HCT116 (cell line): ENCODE results near the gene EIF3K. TPM values are rescaled to one million over a fixed set of nuclear protein-coding genes. Genes with fewer than 3 reads are reported as not detected.
"Not testable (repeated sequence)": the region's sequence is repeated elsewhere in the genome, so short reads cannot be mapped to it uniquely, and the experiment has no call there.

Source experiments
- ATAC-seq: fragments of 200-7000 bp; cut with Tn5 transposase; 2 replicates; pipeline ENCODE4 v1.9.1; 2020; ENCODE audit warnings: mild to moderate bottlenecking, moderate library complexity
- BruUV-seq: library from RNA; stranded (reverse); fragments of 400-500 nt; replicated peaks from 2 replicates; lab custom pipeline; 2021; lab: Mats Ljungman, UMichigan
- CTCF ChIA-PET: fragments of 300-600 bp; sonication (Branson Sonifier 250); formaldehyde crosslinking; loops from one replicate; lab custom pipeline; 2021; ENCODE audit warnings: antibody characterized with exemption; lab: Charles Lee
- POLR2A ChIA-PET: fragments of 300-600, 350-600 bp; sonication (Branson Sonifier 250); formaldehyde crosslinking; loops from one replicate; lab custom pipeline; 2021; ENCODE audit warnings: antibody characterized with exemption; lab: Charles Lee
- RAD21 ChIA-PET, 2 experiments: fragments of 300-600 bp; sonication (Branson Sonifier 250); formaldehyde crosslinking; loops; one replicate each; lab custom pipeline; 2023; ENCODE audit warnings: low total read pairs in 2 of 2; ENCODE audit not compliant: uncharacterized antibody in 2 of 2, unreplicated experiment in 2 of 2, low non-redundant PET in 1 of 2; lab: Charles Lee
- DNase-seq: peaks from one replicate; pipeline ENCODE4 v3.0.0-alpha.2; 2010; ENCODE audit warnings: low read depth, low spot score
- H2AFZ ChIP-seq: fragments of 200-600 bp; shearing (Covaris generic), sonication (generic); 2 replicates; pipeline ENCODE4 v1.6.1; 2017; ENCODE audit warnings: low read depth, mixed run types, mixed read lengths, antibody characterized with exemption, low read length; ENCODE audit not compliant: poor library complexity, severe bottlenecking
- H3K27ac ChIP-seq: 2 replicates; pipeline ENCODE4 v1.5.1; 2012; ENCODE audit warnings: low read depth, low read length
- H3K27me3 ChIP-seq: fragments of 200-600 bp; sonication (generic); 2 replicates; pipeline ENCODE4 v1.6.1; 2016; ENCODE audit warnings: mixed run types, low read length, mixed read lengths; ENCODE audit not compliant: insufficient read depth
- H3K36me3 ChIP-seq, 2 experiments: fragments of 200-500 bp in 1 of 2; fragments of 200-600 bp in 1 of 2; sonication (Bioruptor generic) in 1 of 2; sonication (generic) in 1 of 2; 2 replicates each; pipeline versions ENCODE4 v1.5.1 to v1.6.1; 2014 to 2016; ENCODE audit warnings: low read length in 2 of 2, inconsistent platforms in 1 of 2, mixed read lengths in 1 of 2, mixed run types in 1 of 2; ENCODE audit not compliant: insufficient read depth in 2 of 2, control insufficient read depth in 1 of 2
- H3K4me1 ChIP-seq, 2 experiments: fragments of 200-600 bp in 1 of 2; sonication (generic) in 1 of 2; 2 replicates each; pipeline versions ENCODE4 v1.5.1 to v1.6.1; 2012 to 2017; ENCODE audit warnings: low read length in 2 of 2, inconsistent platforms in 1 of 2, mild to moderate bottlenecking in 1 of 2, mixed read lengths in 1 of 2, mixed run types in 1 of 2, moderate library complexity in 1 of 2; ENCODE audit not compliant: insufficient read depth in 2 of 2, control insufficient read depth in 1 of 2
- H3K4me2 ChIP-seq: fragments of 200-600 bp; sonication (generic); 2 replicates; pipeline ENCODE4 v1.6.1; 2017; ENCODE audit warnings: mixed run types, low read length, mixed read lengths
- H3K4me3 ChIP-seq, 2 experiments: fragments of 200-600 bp in 1 of 2; sonication (generic) in 1 of 2; replicated peaks in 1 of 2; 2 replicates each; pipeline ENCODE4 v1.5.1; 2011 to 2016; ENCODE audit warnings: low read length in 2 of 2, control low read depth in 1 of 2, low read depth in 1 of 2, mild to moderate bottlenecking in 1 of 2, mixed read lengths in 1 of 2, mixed run types in 1 of 2
- H3K79me2 ChIP-seq: fragments of 200-600 bp; sonication (generic); 2 replicates; pipeline ENCODE4 v1.6.1; 2017; ENCODE audit warnings: mild to moderate bottlenecking, mixed run types, low read length, moderate library complexity, mixed read lengths; ENCODE audit not compliant: insufficient read depth
- H3K9ac ChIP-seq: fragments of 200-600 bp; sonication (generic); 2 replicates; pipeline ENCODE4 v1.6.1; 2016; ENCODE audit warnings: low read length, mixed read lengths
- H3K9me2 ChIP-seq: fragments of 200-600 bp; sonication (generic), shearing (Covaris generic); 2 replicates; pipeline ENCODE4 v1.6.1; 2017; ENCODE audit warnings: mixed run types, mild to moderate bottlenecking, moderate library complexity; ENCODE audit not compliant: insufficient read depth
- H3K9me3 ChIP-seq, 2 experiments: fragments of 200-500 bp in 1 of 2; fragments of 200-600 bp in 1 of 2; sonication (Bioruptor generic) in 1 of 2; sonication (generic) in 1 of 2; 2 replicates each; pipeline ENCODE4 v1.6.1; 2014 to 2017; ENCODE audit warnings: low read length in 2 of 2, mixed read lengths in 2 of 2, inconsistent platforms in 1 of 2, low read depth in 1 of 2, mild to moderate bottlenecking in 1 of 2, mixed run types in 1 of 2, moderate library complexity in 1 of 2; ENCODE audit not compliant: control insufficient read depth in 1 of 2, insufficient read depth in 1 of 2
- H4K20me1 ChIP-seq: fragments of 200-600 bp; sonication (generic), shearing (Covaris generic); 2 replicates; pipeline ENCODE4 v1.6.1; 2017; ENCODE audit warnings: mixed run types, mild to moderate bottlenecking, moderate library complexity; ENCODE audit not compliant: insufficient read depth
- CTCF ChIP-seq, 3 experiments: fragments of 200-600 bp in 1 of 3; sonication (generic) in 1 of 3; IDR thresholded peaks in 2 of 3; conservative IDR thresholded peaks in 1 of 3; 2 replicates each; pipeline ENCODE4 v1.5.1; 2012 to 2017; ENCODE audit warnings: low read depth in 2 of 3, low read length in 2 of 3, antibody characterized with exemption in 1 of 3, borderline replicate concordance in 1 of 3, control low read depth in 1 of 3, mild to moderate bottlenecking in 1 of 3, mixed read lengths in 1 of 3, mixed run types in 1 of 3, moderate library complexity in 1 of 3; ENCODE audit not compliant: insufficient read depth in 1 of 3
- EGR1 ChIP-seq: IDR thresholded peaks from 2 replicates; pipeline ENCODE4 v1.6.1; 2012; ENCODE audit warnings: low read depth
- ELF1 ChIP-seq: IDR thresholded peaks from 2 replicates; pipeline ENCODE4 v1.6.1; 2012; ENCODE audit warnings: low read depth, borderline replicate concordance
- EZH2phosphoT487 ChIP-seq: fragments of 200-600 bp; IDR thresholded peaks from 2 replicates; pipeline ENCODE4 v1.6.1; 2018; ENCODE audit warnings: antibody characterized with exemption, borderline replicate concordance
- JUND ChIP-seq: IDR thresholded peaks from 2 replicates; pipeline ENCODE4 v1.6.1; 2012
- POLR2AphosphoS5 ChIP-seq: IDR thresholded peaks from 2 replicates; pipeline ENCODE4 v1.6.1; 2011; ENCODE audit warnings: mild to moderate bottlenecking, low read depth, low read length, moderate library complexity
- REST ChIP-seq: IDR thresholded peaks from 2 replicates; pipeline ENCODE4 v1.6.1; 2012; ENCODE audit warnings: low read depth
- SIN3A ChIP-seq: IDR thresholded peaks from 2 replicates; pipeline ENCODE4 v1.6.1; 2012; ENCODE audit warnings: low read depth
- SP1 ChIP-seq: IDR thresholded peaks from 2 replicates; pipeline ENCODE4 v1.6.1; 2012; ENCODE audit warnings: low read depth
- ZBTB33 ChIP-seq: IDR thresholded peaks from 2 replicates; pipeline ENCODE4 v1.6.1; 2011; ENCODE audit warnings: mild to moderate bottlenecking, low read length, moderate library complexity; ENCODE audit not compliant: insufficient replicate concordance; ENCODE audit errors: extremely low read depth
- ZNF274 ChIP-seq: fragments of 200-500 bp; sonication (Bioruptor generic); IDR thresholded peaks from 2 replicates; pipeline ENCODE4 v1.6.1; 2014; ENCODE audit warnings: mild to moderate bottlenecking, low read depth, low read length, inconsistent platforms
- intact Hi-C: fragments of 100-400 bp; cut with micrococcal nuclease; formaldehyde crosslinking; loops from 2 replicates; pipeline ENCODE4 v1.10.0; 2022
- total RNA-seq: library from RNA; stranded (reverse); gene quantifications from one replicate; pipeline ENCODE4 v1.2.1, GENCODE V29; 2021; ENCODE audit not compliant: unreplicated experiment

EIF3K gene
- total RNA-seq, 1 experiment from 2014 or later = 313 TPM

GRCh38 chr19:38599722-38600121, 19.3 kb upstream of the EIF3K start (continued):
- TF ChIP-seq SIN3A (no peak), EZH2phosphoT487 (no peak), ZBTB33 (no peak), JUND (no peak), ZNF274 (no peak), SP1 (no peak), ELF1 (no peak)

- H3K9me2 ChIP-seq, H3K9ac ChIP-seq, DNase-seq, H3K4me1 ChIP-seq, RAD21 ChIA-PET, H4K20me1 ChIP-seq, BruUV-seq, H2AFZ ChIP-seq, H3K27me3 ChIP-seq, H3K36me3 ChIP-seq, ATAC-seq, H3K4me3 ChIP-seq, CTCF ChIA-PET, H3K9me3 ChIP-seq, H3K79me2 ChIP-seq, H3K4me2 ChIP-seq, POLR2A ChIA-PET, H3K27ac ChIP-seq, intact Hi-C loops: not testable (repeated sequence)
Measured at GRCh38 chr19:38602856-38603255, 16.1 kb upstream of the EIF3K start.

GRCh38 chr19:38606131-38606530, 12.9 kb upstream of the EIF3K start:
- no peaks in the 10 kb centered on the region for H3K79me2 ChIP-seq
- ChIA-PET POLR2A (no interaction called here), CTCF (no interaction called here), RAD21 (no interaction called here)
- no peaks in the 10 kb centered on the region for H3K36me3 ChIP-seq
- intact Hi-C loops = no loop called here
- BruUV-seq = no TSS peak
- no peak overlapping the region for H3K9ac ChIP-seq
- ATAC-seq (no peak), DNase-seq (no peak)
- H3K27ac ChIP-seq = no peak overlapping the region
- H3K27me3 ChIP-seq = no peaks in the 10 kb centered on the region
- no peak overlapping the region for H2AFZ ChIP-seq
- H4K20me1 ChIP-seq = no peaks in the 10 kb centered on the region
- no peaks in the 10 kb centered on the region for H3K9me2 ChIP-seq
- H3K4me1 ChIP-seq = no peaks in the 10 kb centered on the region; a peak in 1 of 4 replicates
- H3K4me2 ChIP-seq = no peak overlapping the region
- no peak overlapping the region for H3K4me3 ChIP-seq
- H3K9me3 ChIP-seq = no peaks in the 10 kb centered on the region
- TF ChIP-seq REST (no peak), CTCF (IDR thresholded peaks at IDR 0.05 in 2 of 3, conservative IDR thresholded peaks at IDR 0.05 in 1 of 3; ENCODE audit: borderline replicate concordance in 1 of 3, insufficient read depth in 1 of 3, low read depth in 2 of 3, low read length in 2 of 3) (no peak), EZH2phosphoT487 (no peak), EGR1 (no peak), SP1 (no peak), POLR2AphosphoS5 (no peak)
